Trophoblast cell (in vitro differentiated cells and primary cell): ENCODE measurements around the gene GUSB.
"Not testable (repeated sequence)": the region's sequence is repeated elsewhere in the genome, so short reads cannot be mapped to it uniquely, and the experiment has no call there.

ENCODE experiments used
- DNase-seq, 2 donors: peaks; one replicate each; pipeline ENCODE4 v3.0.0-alpha.2; 2016
- H2AFZ ChIP-seq: 2 replicates; pipeline ENCODE4 v1.6.1; 2013; ENCODE audit warnings: low read length, moderate library complexity, mild to moderate bottlenecking; ENCODE audit not compliant: insufficient read depth, poor library complexity
- H2AK5ac ChIP-seq: 2 replicates; pipeline ENCODE4 v1.6.1; 2013; ENCODE audit warnings: mild to moderate bottlenecking, low read length
- H2BK120ac ChIP-seq: 2 replicates; pipeline ENCODE4 v1.6.1; 2013; ENCODE audit warnings: low read length, mild to moderate bottlenecking, moderate library complexity; ENCODE audit not compliant: insufficient read depth, poor library complexity
- H2BK12ac ChIP-seq: 2 replicates; pipeline ENCODE4 v1.6.1; 2013; ENCODE audit warnings: mild to moderate bottlenecking, low read length, moderate library complexity
- H2BK5ac ChIP-seq: 2 replicates; pipeline ENCODE4 v1.6.1; 2013; ENCODE audit warnings: low read length, low read depth, moderate library complexity, mild to moderate bottlenecking; ENCODE audit not compliant: poor library complexity
- H3K14ac ChIP-seq: 2 replicates; pipeline ENCODE4 v1.6.1; 2013; ENCODE audit warnings: mild to moderate bottlenecking, low read length
- H3K18ac ChIP-seq: 2 replicates; pipeline ENCODE4 v1.6.1; 2013; ENCODE audit warnings: mild to moderate bottlenecking, low read length
- H3K23ac ChIP-seq: 2 replicates; pipeline ENCODE4 v1.6.1; 2013; ENCODE audit warnings: low read length
- H3K27ac ChIP-seq: 2 replicates; pipeline ENCODE4 v1.5.1; 2013; ENCODE audit warnings: low read depth, mild to moderate bottlenecking, inconsistent platforms, low read length, moderate library complexity
- H3K27me3 ChIP-seq: 2 replicates; pipeline ENCODE4 v1.6.1; 2013; ENCODE audit warnings: inconsistent platforms, mild to moderate bottlenecking, low read length, moderate library complexity; ENCODE audit not compliant: insufficient read depth
- H3K36me3 ChIP-seq, 2 experiments: 1 replicate in 1 of 2; 2 replicates in 1 of 2; pipeline ENCODE4 v1.6.1; 2013; ENCODE audit warnings: low read length in 2 of 2, mild to moderate bottlenecking in 2 of 2, moderate library complexity in 1 of 2; ENCODE audit not compliant: insufficient read depth in 2 of 2, control insufficient read depth in 1 of 2
- H3K4ac ChIP-seq: 2 replicates; pipeline ENCODE4 v1.6.1; 2013; ENCODE audit warnings: low read depth, mild to moderate bottlenecking, low read length, moderate library complexity
- H3K4me1 ChIP-seq, 2 experiments: 1 replicate in 1 of 2; 2 replicates in 1 of 2; pipeline ENCODE4 v1.6.1; 2013; ENCODE audit warnings: low read length in 2 of 2, mild to moderate bottlenecking in 2 of 2, moderate library complexity in 1 of 2; ENCODE audit not compliant: insufficient read depth in 2 of 2, control insufficient read depth in 1 of 2
- H3K4me2 ChIP-seq: 2 replicates; pipeline ENCODE4 v1.6.1; 2013; ENCODE audit warnings: inconsistent platforms, mild to moderate bottlenecking, low read length, moderate library complexity
- H3K4me3 ChIP-seq: 2 replicates; pipeline ENCODE4 v1.5.1; 2013; ENCODE audit warnings: mild to moderate bottlenecking, low read depth, low read length, inconsistent platforms
- H3K79me1 ChIP-seq: one replicate; pipeline ENCODE4 v1.6.1; 2013; ENCODE audit warnings: low read length
- H3K79me2 ChIP-seq: 2 replicates; pipeline ENCODE4 v1.6.1; 2013; ENCODE audit warnings: low read length, mild to moderate bottlenecking; ENCODE audit not compliant: control insufficient read depth, insufficient read depth, poor library complexity
- H3K9ac ChIP-seq: 2 replicates; pipeline ENCODE4 v1.6.1; 2013; ENCODE audit warnings: mild to moderate bottlenecking, low read length
- H3K9me3 ChIP-seq: 2 replicates; pipeline ENCODE4 v1.6.1; 2013; ENCODE audit warnings: low read depth, mild to moderate bottlenecking, control low read depth, inconsistent platforms, low read length; ENCODE audit not compliant: insufficient read depth
- H4K12ac ChIP-seq: 2 replicates; pipeline ENCODE4 v1.6.1; 2013; ENCODE audit warnings: low read depth, mild to moderate bottlenecking, low read length, moderate library complexity
- H4K8ac ChIP-seq: 2 replicates; pipeline ENCODE4 v1.6.1; 2013; ENCODE audit warnings: low read depth, mild to moderate bottlenecking, low read length, moderate library complexity
- H4K91ac ChIP-seq: one replicate; pipeline ENCODE4 v1.6.1; 2013; ENCODE audit warnings: low read depth, mild to moderate bottlenecking, low read length, moderate library complexity
- WGBS: extraction: QIAGEN DNeasy Blood & Tissue Kit; methylation state at CpG from one replicate; pipeline ENCODE4 v1.1.7; 2013; ENCODE audit warnings: missing lambda C conversion rate; ENCODE audit not compliant: insufficient read length, insufficient coverage; ENCODE audit errors: extremely low coverage; 5-methylcytosine and 5-hydroxymethylcytosine counted together

The GUSB gene

GRCh38 chr7:65988503-65988902 is 6.5 kb upstream of the GUSB start:
- H4K12ac ChIP-seq, H3K9ac ChIP-seq, H3K9me3 ChIP-seq, H3K79me1 ChIP-seq, H3K36me3 ChIP-seq, H2BK120ac ChIP-seq, H3K4me2 ChIP-seq, H2AK5ac ChIP-seq, H3K4me1 ChIP-seq, H3K23ac ChIP-seq, H3K14ac ChIP-seq, H4K91ac ChIP-seq, H3K27me3 ChIP-seq, H3K79me2 ChIP-seq, H3K4me3 ChIP-seq, H3K18ac ChIP-seq, H3K4ac ChIP-seq, H3K27ac ChIP-seq, DNase-seq, H2BK12ac ChIP-seq, H2AFZ ChIP-seq, H2BK5ac ChIP-seq, H4K8ac ChIP-seq: not testable (repeated sequence)
- WGBS, result no CpG with 5 or more reads among the region's 1 CpG

- Histone ChIP-seq H3K4me3 (no peak overlapping the region), H2BK12ac (no peak overlapping the region), H3K4me1 (no peaks in the 10 kb centered on the region), H3K27ac (no peak overlapping the region), H3K4me2 (no peak overlapping the region), H3K79me1 (no peaks in the 10 kb centered on the region), H2BK120ac (no peak overlapping the region), H3K14ac (no peak overlapping the region), H3K9ac (no peak overlapping the region), H3K36me3 (no peaks in the 10 kb centered on the region), H3K18ac (no peak overlapping the region), H2AFZ (no peak overlapping the region), H3K9me3 (no peaks in the 10 kb centered on the region), H3K79me2 (no peaks in the 10 kb centered on the region), H4K8ac (no peak overlapping the region), H3K4ac (no peak overlapping the region), H4K12ac (no peak overlapping the region), H3K23ac (no peak overlapping the region), H2BK5ac (no peak overlapping the region), H4K91ac (no peak overlapping the region), H2AK5ac (no peak overlapping the region), H3K27me3 (no peaks in the 10 kb centered on the region)
- WGBS, result no CpG with 5 or more reads among the region's 4 CpGs
- DNase-seq, result no peak
Measured at GRCh38 chr7:65988084-65988483, 6.1 kb upstream of the GUSB start.

GRCh38 chr7:65983965-65984658 is 2.1 kb upstream of the GUSB start:
- Histone ChIP-seq H2AK5ac (no peak overlapping the region), H3K79me2 (peaks cover 3% of the 10 kb centered on the region), H3K27ac (no peak overlapping the region), H2AFZ (no peak overlapping the region), H2BK120ac (no peak overlapping the region), H2BK12ac (no peak overlapping the region), H3K79me1 (peaks cover 7% of the 10 kb centered on the region), H3K9me3 (no peaks in the 10 kb centered on the region), H3K4ac (no peak overlapping the region), H3K14ac (no peak overlapping the region), H4K12ac (no peak overlapping the region), H3K4me2 (no peak overlapping the region), H2BK5ac (no peak overlapping the region), H4K8ac (no peak overlapping the region), H3K4me3 (no peak overlapping the region), H3K23ac (no peak overlapping the region), H3K27me3 (no peaks in the 10 kb centered on the region), H3K18ac (no peak overlapping the region), H3K4me1 (peaks cover 7 to 8% of the 10 kb centered on the region in 2 experiments), H3K9ac (no peak overlapping the region), H4K91ac (no peak overlapping the region), H3K36me3 (peaks cover 4 to 13% of the 10 kb centered on the region in 2 experiments)
- no CpG with 5 or more reads among the region's 10 CpGs for WGBS
- DNase-seq, result no peak

GRCh38 chr7:65980478-65981250 is 1.3 kb downstream of the GUSB start:
- Histone ChIP-seq H3K79me2 (peaks cover 3% of the 10 kb centered on the region), H3K4ac (no peak overlapping the region), H3K4me3 (no peak overlapping the region), H3K23ac (no peak overlapping the region), H4K8ac (no peak overlapping the region), H2BK12ac (no peak overlapping the region), H3K4me1 (peaks cover 7 to 8% of the 10 kb centered on the region in 2 experiments), H2BK5ac (no peak overlapping the region), H3K79me1 (peaks cover 7% of the 10 kb centered on the region), H2BK120ac (no peak overlapping the region), H3K18ac (peak overlapping the region; percentile 30), H4K12ac (no peak overlapping the region), H3K27ac (no peak overlapping the region), H4K91ac (no peak overlapping the region), H3K27me3 (no peaks in the 10 kb centered on the region), H3K36me3 (peaks cover 13 to 20% of the 10 kb centered on the region in 2 experiments), H3K14ac (no peak overlapping the region), H2AFZ (no peak overlapping the region), H3K9me3 (no peaks in the 10 kb centered on the region), H3K4me2 (peak overlapping the region; percentile 43), H3K9ac (no peak overlapping the region), H2AK5ac (no peak overlapping the region)
- peak; percentile 28 to 50 for DNase-seq
- WGBS, result no CpG with 5 or more reads among the region's 11 CpGs
